Thyroid gland (tissue), 4 donors: ENCODE measurements around the gene ANO7.

Experiments used
- POLR2A ChIP-seq, 2 donors: fragments of 450-650 bp; IDR thresholded peaks; one replicate each; pipeline ENCODE4 v1.6.1; 2017; ENCODE audit warnings: antibody characterized with exemption in 2 of 2, mild to moderate bottlenecking in 2 of 2, moderate library complexity in 1 of 2
- TF ChIP-seq, protein P1 (sequence below), 6 experiments: fragments of 200-600 bp in 3 of 6; fragments of 450-650 bp in 3 of 6; sonication (generic) in 3 of 6; IDR thresholded peaks; one replicate each; pipeline ENCODE4 v1.5.1; 2016 to 2019; ENCODE audit warnings: antibody characterized with exemption in 6 of 6, mild to moderate bottlenecking in 2 of 6, inconsistent platforms in 1 of 6, moderate library complexity in 1 of 6

DNA sequence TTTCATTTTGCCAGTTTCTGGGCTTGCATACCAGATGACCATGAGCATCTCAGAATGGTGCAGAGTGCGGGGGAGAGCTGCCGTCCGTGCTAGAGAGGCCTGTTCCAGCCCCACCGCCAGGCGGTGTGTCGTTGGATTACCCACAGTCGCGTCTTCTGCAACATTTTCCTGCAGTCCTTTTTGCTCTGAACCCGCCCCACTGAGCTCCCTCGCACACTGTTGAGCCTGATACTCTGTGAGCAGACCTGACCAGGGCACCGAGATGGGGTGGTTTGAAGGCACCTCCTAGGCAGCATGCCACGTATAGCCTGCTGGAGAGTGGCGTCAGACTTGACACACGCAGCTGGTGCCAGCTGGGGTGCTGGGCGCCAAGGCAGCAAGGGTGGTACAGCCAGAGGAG lies 20.1 kb upstream of the ANO7 start:
- TF ChIP-seq, protein P1, sequence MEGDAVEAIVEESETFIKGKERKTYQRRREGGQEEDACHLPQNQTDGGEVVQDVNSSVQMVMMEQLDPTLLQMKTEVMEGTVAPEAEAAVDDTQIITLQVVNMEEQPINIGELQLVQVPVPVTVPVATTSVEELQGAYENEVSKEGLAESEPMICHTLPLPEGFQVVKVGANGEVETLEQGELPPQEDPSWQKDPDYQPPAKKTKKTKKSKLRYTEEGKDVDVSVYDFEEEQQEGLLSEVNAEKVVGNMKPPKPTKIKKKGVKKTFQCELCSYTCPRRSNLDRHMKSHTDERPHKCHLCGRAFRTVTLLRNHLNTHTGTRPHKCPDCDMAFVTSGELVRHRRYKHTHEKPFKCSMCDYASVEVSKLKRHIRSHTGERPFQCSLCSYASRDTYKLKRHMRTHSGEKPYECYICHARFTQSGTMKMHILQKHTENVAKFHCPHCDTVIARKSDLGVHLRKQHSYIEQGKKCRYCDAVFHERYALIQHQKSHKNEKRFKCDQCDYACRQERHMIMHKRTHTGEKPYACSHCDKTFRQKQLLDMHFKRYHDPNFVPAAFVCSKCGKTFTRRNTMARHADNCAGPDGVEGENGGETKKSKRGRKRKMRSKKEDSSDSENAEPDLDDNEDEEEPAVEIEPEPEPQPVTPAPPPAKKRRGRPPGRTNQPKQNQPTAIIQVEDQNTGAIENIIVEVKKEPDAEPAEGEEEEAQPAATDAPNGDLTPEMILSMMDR (IDR thresholded peaks at IDR 0.05), result no peak
- TF ChIP-seq POLR2A (IDR thresholded peaks at IDR 0.05), result no peak
